Endothelial cell of hepatic sinusoid (primary cell): ENCODE results near the gene ZNF493.

Source experiments
- in situ Hi-C: cut with HindIII; loops from 2 replicates; pipeline ENCODE4 v1.10.0; 2017; ENCODE audit warnings: low sequenced_read_pairs

ZNF493 gene

DNA sequence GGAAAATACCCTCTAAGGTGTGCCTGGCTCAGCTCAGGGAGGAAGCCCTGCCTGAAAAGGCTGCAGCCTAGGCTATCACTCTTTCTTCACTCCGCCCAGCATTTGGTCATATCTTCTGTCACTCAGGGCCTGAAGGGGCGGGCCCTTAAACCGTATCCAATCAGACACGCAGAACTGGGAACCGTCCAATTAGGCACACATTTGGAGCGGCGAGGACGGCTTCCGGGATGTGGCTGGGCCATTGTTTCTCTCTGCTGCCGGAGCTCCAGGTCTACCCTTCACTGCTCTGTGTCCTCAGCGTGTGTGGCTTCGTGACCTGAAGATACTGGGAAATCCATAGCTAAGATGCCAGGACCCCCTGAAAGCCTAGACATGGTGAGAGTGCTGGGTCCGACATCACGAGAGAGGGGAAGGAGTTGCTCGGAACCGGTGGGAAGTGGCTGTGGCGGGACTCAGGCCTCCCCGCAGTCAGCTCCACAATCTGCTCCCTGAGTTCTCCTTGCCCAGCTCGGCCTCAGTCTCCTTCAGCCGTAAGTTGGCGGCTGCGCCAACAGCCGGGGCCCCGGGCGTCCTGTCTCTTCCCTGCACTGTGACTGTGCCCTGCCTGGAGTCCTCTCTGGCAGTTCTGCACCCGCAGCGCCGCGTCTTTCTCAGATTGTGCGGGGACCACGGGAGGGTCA, at the start of gene ZNF493:
ZNF493 (plus strand) TSS at position 241 of the 680 bp plus-strand sequence; CDS start at position 346, 105 bp downstream.
- in situ Hi-C loops = no loop called here

DNA sequence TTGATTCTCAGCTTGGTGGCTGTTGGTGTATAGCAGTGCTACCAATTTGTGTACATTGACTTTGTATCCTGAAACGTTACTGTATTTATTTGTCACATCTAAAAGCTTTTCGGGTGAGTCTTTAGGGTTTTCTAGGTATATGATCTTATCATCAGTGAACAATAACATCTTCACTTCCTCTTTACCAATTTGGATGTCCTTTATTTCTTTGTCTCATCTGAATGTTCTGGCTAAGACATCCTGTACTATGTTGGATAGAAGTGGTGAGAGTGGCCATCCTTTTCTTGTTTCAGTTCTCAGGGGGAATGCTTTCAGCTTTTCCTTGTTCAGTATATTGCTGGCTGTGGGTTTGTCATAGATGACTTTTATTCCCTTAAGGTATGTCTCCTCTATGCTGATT, 44.1 kb upstream of the ZNF493 start:
- in situ Hi-C loops = no loop called here

DNA sequence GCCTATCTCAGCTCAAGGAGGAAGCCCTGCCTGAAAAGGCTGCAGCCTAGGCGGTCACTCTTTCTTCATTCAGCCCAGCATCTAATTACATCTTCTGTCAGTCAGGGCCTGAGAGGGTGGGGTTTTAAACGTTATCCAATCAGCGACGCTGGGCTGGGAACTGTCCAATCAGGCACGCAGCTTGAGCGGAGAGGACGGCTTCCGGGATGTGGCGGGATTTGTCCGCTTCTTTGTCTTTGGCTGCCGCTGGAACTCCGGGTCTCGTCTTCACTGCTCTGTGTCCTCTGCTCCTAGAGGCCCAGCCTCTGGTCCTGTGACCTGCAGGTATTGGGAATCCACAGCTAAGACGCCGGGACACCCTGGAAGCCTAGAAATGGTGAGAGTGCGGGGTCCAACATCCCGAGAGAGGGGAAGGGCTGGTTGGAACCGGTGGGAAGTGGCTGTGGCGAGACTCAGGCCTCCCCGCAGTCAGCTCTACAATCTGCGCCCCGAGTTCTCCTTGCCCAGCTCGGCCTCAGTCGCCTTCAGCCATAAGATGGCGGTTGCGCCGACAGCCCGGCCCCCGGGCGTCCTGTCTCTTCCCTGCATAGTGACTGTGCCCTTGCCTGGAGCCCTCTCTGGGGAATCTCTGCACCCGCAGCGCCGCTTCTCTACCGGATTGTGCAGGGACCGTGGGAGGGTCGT, 38.0 kb upstream of the ZNF493 start, which contains the start of gene ZNF738:
ZNF738 (plus strand) TSS at position 233 of the 684 bp plus-strand sequence; CDS start at position 374, 141 bp downstream.
- in situ Hi-C loops = no loop called here

- in situ Hi-C loops = no loop called here
Observed at GRCh38 chr19:21362291-21362690, 34.6 kb upstream of the ZNF493 start.

- in situ Hi-C loops = no loop called here
Observed at GRCh38 chr19:21383980-21384582, 12.9 kb upstream of the ZNF493 start.

GRCh38 chr19:21396121-21396520, 812 bp upstream of the ZNF493 start:
- in situ Hi-C loops = no loop called here

DNA sequence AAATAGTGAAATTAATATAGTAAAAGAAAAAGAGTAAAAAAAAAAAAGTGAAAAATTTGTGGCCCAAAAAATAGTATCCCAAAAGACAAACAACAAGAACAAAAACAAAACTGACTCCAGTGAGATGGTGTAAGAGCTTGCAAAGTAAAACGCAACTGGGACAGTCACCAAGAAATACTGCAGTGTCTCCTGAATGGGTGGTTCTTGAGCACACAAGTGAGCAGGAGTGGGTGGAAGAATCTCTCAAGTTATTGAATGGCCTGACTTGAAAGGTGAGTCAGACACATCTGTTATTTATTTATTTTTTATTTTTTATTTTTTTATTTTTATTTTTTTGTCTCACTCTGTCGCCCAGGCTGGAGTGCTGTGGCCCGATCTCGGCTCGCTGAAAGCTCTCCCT, 1.9 kb downstream of the ZNF493 start:
- in situ Hi-C loops = no loop called here

- in situ Hi-C loops = no loop called here
Observed at GRCh38 chr19:21402303-21402985, 5.5 kb downstream of the ZNF493 start.

- in situ Hi-C loops = no loop called here
Observed at GRCh38 chr19:21410166-21410565, 13.2 kb downstream of the ZNF493 start.

DNA sequence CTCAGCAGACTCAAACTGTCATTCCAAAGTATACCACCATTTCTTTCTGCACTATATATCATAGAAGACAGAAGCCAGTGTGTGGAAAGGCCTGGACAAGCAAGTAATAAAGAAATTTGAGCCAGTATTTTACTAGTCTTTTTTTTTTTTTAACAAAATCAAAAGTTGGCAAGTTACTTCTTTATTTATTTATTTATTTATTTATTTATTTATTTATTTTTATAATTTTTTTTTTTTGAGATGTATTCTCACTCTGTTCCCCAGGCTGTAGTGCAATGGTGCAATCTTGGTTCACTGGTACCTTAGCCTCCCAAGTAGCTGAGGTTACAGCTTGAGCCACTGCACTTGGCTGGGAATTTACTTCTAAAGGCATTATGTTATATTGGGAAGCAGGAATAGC, 25.3 kb downstream of the ZNF493 start:
- in situ Hi-C loops = no loop called here

DNA sequence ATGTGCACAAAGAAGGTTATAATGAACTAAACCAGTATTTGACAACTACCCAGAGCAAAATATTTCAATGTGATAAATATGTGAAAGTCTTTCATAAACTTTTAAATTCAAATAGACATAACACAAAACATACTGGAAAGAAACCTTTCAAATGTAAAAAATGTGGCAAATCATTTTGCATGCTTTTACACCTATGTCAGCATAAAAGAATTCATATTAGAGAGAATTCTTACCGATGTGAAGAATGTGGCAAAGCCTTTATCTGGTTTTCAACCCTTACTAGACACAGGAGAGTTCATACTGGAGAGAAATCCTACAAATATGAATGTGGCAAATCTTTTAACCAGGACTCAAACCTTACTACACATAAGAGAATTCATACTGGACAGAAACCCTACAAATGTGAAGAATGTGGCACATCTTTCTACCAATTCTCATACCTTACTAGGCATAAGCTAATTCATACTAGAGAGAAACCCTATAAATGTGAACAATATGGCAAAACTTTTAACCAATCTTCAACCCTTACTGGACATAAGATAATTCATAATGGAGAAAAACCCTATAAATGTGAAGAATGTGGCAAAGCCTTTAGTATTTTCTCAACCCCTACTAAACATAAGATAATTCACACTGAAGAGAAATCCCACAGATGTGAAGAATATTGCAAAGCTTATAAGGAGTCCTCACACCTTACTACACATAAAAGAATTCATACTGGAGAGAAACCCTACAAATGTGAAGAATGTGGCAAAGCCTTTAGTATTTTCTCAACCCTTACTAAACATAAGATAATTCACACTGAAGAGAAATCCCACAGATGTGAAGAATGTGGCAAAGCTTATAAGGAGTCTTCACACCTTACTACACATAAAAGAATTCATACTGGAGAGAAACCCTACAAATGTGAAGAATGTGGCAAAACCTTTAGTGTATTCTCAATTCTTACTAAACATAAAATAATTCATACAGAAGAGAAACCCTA, 26.4 kb downstream of the ZNF493 start:
- in situ Hi-C loops = no loop called here

DNA sequence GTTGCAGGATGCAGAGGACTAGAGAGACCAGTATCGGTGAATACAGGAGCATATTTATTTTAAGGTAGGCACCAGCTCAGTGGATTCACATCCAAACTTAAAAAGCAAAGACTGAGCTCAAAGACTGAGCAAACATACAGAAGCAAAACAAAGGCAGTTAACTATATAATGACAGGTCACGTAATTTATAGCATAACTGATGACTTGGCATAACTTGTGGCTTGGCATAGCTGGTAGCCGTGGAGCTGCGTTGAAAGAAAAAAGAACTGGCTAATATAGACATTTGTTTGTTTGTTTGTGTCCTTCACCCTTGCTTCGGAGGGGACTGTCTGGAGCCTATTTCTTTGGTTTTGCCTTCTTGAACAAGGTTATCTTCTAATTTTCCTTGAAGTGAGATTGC, 33.7 kb downstream of the ZNF493 start:
- in situ Hi-C loops = no loop called here

DNA sequence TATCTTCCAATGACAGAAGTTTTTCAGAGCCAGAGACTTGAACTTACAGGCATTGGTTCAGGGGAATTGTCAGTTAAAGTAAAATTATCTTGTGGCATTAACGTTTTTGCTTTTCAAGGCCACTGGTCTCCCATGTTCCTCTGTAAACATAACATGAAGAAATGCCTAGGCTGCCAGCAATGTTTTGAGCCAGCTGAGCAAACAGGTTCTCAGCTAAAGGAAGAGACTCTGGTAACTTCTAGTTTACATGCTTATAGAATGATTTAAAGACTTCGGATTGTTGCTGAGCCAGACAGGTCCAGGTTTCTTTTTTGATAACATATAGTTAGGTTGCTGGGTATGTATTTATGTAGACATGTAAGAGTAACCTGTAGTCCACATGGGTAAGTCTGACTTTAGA, 35.7 kb downstream of the ZNF493 start:
- in situ Hi-C loops = no loop called here

DNA sequence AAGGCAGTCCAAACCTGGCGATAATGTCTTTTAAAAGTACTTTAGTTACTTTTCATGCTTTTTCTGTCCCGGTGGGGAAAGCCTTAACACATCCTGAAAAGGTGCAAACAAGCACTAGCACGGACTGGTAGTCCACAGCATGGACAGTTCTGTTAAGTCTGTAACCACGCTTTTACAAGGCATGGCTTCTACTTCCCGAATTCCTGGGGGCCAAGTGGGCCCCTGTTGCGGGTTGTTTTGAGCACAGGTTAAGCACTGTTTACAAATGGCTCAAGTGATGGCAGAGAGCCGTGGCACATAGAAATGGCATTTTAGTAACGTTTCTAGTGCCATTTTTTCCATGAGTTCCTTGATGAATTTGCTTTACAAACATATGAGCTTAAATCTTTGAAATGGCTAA, 37.6 kb downstream of the ZNF493 start:
- in situ Hi-C loops = no loop called here

DNA sequence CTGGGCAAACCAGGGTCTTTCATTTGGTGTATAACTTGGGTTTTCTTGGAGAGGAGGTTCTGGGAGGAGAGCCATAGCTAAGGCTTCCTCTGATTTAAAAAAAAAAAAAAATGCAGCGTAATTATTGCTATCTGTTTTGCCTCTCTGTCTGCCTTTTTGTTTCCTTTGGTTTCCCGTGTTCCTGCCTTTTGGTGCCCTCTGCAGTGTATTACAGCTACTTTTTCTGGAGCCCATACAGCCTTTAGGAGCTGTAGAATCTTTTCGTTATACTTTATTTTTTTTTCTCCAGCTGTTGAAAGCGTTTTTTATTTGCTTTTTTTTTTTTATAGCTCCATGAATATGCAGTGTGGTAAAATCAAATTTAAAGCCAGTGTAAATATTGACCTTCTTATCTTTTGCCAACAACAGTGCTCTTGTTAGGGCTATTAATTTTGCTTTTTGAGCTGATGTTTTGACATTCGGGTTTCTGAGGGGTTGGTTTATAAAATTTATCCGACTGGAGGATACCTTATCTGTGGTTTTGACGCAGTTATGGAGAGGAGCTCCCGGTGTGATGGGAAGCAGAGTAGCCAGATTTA, 38.1 kb downstream of the ZNF493 start:
- in situ Hi-C loops = no loop called here

GRCh38 chr19:21439201-21439751, 42.3 kb downstream of the ZNF493 start:
- in situ Hi-C loops = no loop called here

DNA sequence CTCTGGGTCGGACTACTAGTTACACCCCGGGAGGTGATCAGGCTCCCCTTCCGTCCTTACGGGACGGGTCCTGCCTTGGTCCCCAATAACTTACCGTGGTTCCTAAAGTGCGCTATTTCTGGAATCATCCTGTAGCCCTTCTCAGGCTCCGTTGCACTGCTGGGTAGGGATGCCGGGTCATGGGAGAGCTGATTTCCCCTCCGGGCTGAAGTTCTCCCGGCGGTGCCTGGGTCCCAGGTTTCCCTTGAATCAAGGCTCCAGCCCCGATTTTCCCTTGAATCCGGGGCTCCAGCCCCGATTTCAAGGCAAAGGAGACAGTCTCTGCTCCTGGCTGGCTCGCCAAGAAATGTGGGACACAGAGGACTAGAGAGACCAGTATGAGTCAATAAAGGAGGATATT, 43.4 kb downstream of the ZNF493 start:
- in situ Hi-C loops = no loop called here

- in situ Hi-C loops = no loop called here
Observed at GRCh38 chr19:21451187-21451586, 54.3 kb downstream of the ZNF493 start.

- in situ Hi-C loops = no loop called here
Observed at GRCh38 chr19:21454901-21455300, 58.0 kb downstream of the ZNF493 start.

DNA sequence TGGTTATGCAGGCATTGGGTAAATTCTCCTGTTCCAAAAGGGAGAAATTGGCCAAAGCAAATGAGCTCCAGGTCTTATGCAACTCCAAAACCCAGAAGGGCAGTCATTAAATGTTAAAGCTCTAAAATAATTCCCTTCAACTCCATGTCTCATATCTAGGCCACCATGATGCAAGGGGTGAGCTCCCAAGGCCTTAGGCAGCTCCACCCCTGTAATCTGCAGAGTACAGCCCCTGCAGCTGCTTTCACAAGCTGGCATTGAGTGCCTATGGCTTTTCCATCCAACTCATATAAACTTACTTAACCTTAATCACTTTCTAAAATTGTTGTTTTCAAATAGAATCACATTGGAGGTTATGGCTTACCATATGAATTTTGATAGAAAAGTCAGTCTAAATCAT, 63.8 kb downstream of the ZNF493 start:
- in situ Hi-C loops = no loop called here
